HG03565 (cell line): Measurements from ENCODE around the gene OPALIN.

ENCODE experiments used
- ATAC-seq: cut with Tn5 transposase; IDR thresholded peaks from one replicate; pipeline ENCODE4 v1.9.1; 2021; ENCODE audit warnings: mild to moderate bottlenecking, moderate library complexity; ENCODE audit not compliant: unreplicated experiment

The OPALIN gene

GRCh38 chr10:96374985-96375830 lies 16.4 kb upstream of the OPALIN start:
- peak; percentile 77 for ATAC-seq

DNA sequence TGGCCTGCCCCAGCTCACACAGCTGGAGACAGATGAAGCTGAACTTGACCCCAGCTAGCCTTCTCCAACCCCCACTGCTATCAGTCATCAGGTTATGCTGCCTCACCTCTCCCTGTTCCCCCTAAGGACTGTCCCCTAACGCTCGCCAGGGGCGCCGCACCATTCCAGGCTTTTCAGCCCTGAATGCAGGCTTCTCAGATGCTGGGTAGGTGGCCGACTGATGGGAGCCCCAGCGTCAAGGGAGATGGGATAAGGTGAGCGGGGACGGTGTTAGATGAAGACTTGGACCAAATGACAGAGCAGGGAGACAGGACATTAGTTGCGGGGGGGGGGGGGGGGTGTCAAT lies 15.8 kb upstream of the OPALIN start:
- no peak for ATAC-seq

DNA sequence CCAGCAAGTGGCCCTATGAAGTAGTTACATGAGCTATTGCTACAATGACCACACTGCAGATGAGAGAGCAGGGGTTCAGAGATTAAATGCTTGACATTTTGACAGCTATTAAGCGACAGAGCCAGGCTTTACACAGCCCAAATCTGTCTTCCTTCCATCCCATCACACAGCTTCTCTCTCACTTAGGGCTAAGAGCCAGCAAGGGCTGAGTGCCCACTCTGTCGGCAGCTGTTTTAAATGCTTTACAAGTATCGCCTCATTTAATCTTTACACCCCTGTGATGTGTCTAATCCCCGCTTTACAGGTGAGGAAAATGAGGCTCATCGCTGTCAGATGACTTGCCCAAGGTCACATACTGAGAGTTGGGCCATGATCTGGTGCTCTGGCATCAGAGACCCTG lies 15.2 kb upstream of the OPALIN start:
- ATAC-seq: no peak

GRCh38 chr10:96371356-96371755 lies 12.6 kb upstream of the OPALIN start:
- no peak for ATAC-seq

DNA sequence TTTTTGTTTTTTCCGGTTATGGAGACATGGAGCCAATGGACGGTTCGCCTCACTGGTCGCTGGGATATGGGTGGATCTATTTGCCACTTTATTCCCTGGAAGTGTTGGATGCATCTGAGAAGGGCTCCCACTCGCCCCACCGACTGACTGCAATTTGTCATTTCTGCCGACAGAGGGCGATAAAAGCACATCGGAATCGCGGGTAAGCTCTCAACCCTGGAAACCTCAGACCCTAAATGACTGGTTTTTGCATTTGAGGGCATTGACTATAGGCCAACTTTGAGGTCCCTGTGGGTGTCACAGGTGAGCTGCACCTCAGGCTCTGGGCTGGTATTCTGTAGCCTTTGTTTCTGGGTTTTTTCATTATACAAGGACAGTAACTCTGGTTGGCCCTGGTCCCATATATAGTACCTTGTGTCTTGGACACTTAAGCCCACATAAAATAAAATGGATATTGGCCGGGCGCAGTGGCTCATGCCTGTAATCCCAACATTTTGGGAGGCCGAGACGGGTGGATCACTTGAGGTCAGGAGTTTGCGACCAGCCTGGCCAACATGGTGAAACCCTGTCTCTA lies 11.9 kb upstream of the OPALIN start:
- no peak for ATAC-seq

GRCh38 chr10:96369890-96370583 lies 11.2 kb upstream of the OPALIN start:
- ATAC-seq: no peak

DNA sequence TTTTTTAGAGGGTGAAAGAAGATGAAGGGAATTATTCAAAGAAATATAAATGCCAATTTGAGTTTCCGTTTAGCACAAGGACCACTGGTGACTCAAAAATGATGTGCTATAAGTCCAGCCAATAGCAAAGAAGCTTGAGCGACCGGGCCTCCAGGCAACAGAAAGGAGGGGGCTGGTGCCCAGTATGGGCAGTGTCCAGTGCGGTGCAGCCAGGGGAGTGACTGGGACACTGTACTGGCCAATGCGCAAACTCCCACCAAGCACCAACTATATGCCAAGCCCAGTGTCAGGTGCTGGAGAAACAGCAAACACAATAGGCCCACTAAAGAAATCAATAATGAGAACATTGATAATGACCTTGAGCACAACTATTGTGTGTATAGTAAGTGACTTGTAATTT lies 10.2 kb upstream of the OPALIN start:
- no peak for ATAC-seq

DNA sequence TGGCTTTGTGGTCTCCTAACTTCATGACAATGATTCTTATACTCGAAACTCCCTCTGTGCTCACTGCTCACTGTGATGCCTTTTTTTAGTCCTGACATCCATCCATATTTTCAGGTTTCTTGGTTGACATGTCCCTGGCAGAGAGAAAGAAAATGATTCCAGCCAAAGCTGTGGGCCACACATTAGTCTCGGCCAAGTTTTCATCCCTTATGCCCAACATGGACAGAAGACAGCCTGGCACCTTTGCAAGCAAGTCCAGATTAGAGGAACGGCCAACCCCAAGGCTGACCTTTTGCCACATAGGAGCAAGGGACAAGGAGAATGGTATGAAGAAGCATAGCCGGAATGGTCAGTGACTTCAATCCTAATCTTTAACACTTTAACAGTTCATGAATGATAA lies 8.7 kb upstream of the OPALIN start:
- no peak for ATAC-seq

DNA sequence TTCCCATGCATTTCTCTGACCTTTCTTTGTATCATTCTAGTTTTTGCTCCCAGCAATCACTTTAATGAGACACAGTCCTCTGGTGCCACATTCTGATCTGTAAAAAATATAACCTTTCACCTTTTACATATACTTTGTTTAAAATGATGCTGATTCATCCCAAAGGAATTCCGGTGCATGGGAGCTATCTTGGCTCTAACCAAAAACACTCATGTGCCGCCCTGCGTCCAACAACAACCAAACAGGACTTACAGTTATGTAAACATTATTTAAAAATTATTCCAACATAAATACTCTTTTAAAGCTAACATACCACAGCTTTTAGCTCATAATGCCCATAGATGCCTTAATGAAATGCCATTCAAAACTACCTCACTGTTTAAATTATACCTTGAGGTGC lies 7.7 kb upstream of the OPALIN start:
- ATAC-seq: no peak

DNA sequence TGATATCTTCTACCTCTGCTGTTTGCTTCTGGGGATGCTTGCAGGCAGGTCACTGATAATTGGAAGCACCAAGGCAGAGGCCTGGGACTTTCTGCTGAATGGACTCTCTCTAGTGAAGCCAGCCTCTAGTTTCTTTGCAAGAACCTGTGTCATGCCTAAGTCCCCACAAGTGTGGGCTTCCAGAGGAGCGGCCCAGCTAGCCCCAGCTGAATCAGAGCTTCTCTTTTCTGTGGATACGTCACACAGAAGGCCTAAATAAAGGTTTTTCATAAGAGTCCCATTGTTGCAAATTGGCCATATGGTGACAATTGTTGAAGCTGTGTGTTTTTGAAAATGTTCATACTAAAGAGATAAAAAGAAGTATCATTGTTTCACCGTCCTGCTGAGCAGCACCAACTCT lies 6.8 kb upstream of the OPALIN start:
- ATAC-seq: no peak

DNA sequence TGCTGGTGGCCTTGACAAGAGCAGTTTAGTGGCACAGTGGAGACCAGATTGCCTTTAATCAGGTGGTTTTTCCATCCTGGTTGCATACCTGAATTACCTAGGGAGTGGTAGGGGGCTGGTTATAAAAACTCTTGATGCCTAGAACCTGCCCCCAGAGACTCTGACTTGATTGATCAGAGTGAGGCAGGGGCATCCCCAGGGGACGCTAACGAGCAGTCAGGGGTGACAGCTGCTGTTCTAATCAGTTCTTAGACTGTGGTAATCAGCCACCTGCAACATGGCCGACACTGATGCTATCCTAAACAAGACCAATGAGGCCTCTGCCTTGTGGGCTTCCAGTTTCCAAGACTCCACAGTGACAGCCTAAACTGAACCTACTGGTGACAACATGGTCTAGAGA lies 2.0 kb upstream of the OPALIN start:
- ATAC-seq: no peak

DNA sequence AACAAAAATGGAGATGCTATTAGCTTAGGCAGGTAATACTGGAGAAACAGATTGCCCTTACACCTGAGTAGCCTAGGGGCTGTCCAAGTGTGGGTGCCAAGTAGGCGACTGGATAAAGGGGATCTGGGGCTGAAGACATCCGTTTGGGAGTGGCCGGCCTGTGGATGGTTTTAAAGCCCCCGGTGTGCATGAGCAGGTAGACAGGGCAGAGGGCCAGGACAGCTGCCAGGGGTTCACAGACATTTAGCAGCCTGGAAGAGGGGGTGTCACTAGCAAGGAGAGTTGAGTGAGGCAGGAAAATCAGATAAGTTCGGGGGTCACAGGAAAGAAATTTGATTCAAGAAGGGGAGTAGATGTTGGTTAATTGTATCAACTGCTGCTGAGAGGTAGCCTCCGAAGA lies 1.5 kb upstream of the OPALIN start:
- ATAC-seq: no peak

- no peak for ATAC-seq
Observed at GRCh38 chr10:96359616-96360015, 814 bp upstream of the OPALIN start.

- no peak for ATAC-seq
Observed at GRCh38 chr10:96357038-96357620, 1.7 kb downstream of the OPALIN start.

- ATAC-seq: no peak
Observed at GRCh38 chr10:96352582-96352981, 6.2 kb downstream of the OPALIN start.

DNA sequence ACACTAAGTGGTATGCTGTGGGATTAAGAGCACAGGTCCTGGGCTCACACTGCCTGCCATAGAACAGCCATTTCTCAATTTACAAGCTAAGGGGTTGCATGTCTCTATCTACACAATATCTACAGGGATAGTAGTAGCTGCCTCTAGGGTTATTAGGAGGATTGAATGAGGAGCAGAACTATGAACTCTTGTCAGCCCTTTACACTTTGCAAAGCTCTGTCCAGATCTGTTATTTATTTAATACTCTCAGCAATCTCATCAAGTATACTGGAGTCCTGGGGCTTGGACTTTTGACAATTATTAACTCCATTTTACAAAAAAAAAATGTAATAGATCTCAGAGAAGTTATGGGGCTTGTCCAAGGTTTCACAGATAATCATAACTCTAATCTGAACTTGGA lies 6.8 kb downstream of the OPALIN start:
- no peak for ATAC-seq

GRCh38 chr10:96346295-96346694 lies 12.5 kb downstream of the OPALIN start:
- ATAC-seq: no peak

GRCh38 chr10:96345222-96345621 lies 13.6 kb downstream of the OPALIN start:
- no peak for ATAC-seq

GRCh38 chr10:96344178-96344577 lies 14.6 kb downstream of the OPALIN start:
- no peak for ATAC-seq

- no peak for ATAC-seq
Observed at GRCh38 chr10:96342402-96342801, 16.4 kb downstream of the OPALIN start.

DNA sequence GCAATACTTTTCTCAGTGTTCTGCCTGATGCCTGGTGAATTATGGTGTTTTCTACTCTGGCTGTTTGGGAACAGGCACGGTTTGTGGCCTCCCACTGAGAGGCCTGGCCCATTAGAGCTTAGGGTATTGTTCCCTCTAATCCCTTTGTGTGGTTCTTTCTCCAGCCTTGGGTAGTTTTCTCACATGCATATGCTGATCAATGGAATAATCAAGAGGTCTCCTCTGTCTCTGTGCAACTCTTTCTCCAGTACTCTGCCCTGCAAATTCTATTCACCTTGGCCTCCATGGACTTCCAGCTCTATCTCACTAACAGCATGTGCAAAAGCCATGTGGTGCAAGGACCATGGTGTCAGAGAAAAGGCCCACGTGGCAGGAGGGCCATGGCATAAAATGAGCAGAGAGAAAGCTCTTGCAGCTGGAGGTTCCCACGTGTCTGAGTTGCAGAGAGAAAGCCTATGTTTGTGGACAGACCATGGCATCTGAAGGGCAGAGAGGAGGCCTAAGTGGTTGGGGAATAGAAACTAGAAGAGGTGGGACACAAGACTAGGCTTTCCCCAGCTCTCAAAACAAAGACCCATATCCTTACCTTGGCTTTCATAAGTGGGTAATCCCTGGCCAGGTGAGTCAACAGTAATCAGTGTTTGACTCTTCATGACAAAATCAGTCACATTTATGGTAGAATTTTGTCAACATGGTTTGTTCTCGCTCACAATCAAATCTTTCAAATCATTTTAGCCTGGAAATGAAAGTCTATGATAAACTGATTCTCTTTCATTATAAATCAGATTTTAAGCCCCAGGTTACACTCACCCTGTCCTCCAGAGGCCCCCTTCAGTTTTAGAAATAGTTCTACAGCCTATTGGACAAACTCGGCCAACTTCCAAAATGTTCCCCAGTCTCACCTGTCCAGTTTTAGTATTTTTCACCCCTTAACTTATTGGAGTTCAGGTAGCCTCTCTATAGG lies 17.3 kb downstream of the OPALIN start:
- ATAC-seq: no peak
